Occipital lobe (tissue), 2 donors: ENCODE measurements around the gene P3R3URF. TPM values are rescaled to one million over a fixed set of nuclear protein-coding genes. Genes with fewer than 3 reads are reported as not detected.
A peak's percentile ranks its signal among the peaks of the same experiment; 100 is the strongest.

Experiments
- DNase-seq: peaks from one replicate; lab custom pipeline; 2025; lab: John Stamatoyannopoulos, UW
- total RNA-seq: library from RNA; depleted of rRNA; stranded (reverse); fragments of >200 nt; gene quantifications from one replicate; pipeline ENCODE4 v1.2.3, GENCODE V29; 2014

Gene P3R3URF
- total RNA-seq, 1 donor from 2014 or later = not detected

DNA sequence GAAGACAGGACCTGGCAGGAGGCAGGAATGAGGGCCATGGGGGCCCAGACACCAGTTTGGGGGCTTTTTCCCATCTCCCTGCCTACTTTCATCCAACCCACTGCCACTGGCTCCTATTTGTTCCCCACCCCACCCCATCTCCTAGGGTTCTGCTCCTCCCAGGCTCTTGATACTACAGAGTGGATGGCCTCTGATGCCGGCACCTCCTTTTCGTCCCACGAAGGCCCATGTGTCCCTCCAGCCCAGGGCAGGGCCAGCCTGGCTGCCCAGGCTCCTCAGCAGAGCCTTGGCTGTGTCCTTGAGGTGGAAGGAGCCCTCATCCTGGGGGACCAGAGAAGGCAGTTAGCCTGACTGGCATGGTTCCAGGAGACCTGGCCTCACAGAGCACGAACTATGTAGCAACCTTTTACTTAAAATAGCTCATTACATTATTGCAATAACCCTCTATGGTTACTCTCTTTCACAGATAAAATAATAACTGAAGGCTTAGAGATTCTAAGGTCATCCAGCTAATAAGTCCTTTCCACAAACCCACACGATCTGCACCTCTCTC, 18.4 kb upstream of the P3R3URF start:
- DNase-seq = no peak

DNA sequence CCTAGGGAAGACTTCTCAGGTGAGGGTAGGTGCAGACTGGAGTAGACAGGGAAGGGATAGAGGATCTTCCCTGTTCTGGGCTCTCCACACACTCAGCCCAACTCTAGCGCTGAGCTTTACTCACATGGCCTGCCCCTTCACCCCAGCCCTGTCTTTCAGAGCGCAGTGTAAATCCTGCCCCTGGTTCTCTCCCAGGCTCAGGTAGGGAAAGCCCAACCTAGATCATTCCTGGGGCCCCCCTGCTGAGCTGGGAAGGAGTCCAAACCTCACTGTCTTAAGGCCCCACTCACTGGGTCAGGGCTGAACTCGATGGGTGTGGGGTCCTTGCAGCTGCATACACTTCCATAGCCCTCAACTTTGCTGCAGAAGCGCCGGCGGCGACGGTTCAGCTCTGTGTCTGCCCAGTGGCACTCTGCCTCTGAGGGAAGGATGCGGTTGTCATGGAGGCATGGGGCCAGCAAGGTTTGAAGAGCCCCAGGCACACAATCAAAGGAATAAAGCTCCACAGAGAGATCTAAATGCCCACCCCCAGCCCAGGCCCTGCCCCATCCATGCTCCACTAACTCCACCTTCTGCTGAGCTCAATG, 17.8 kb upstream of the P3R3URF start:
- DNase-seq = no peak

DNA sequence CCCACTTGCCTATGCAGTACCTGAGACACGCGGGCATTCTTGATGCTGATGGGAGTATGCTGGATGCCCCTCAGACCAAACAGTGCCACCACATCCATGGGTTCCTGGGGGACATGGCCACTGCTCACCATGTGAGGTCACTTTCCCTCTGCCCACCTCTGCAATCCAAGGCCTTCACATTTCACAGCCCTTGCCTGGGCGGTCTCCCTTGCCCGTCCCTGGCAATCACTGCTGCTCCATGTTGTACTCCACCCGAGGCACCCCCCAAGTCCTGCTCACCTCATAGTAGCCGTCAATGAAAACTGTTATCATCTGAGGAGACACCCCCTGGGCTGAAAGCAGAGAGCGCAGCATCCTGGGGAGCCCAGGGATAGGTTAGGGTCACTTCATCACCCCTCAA, 17.0 kb upstream of the P3R3URF start:
- no peak for DNase-seq

GRCh38 chr1:46192171-46192570, 15.9 kb upstream of the P3R3URF start:
- no peak for DNase-seq

GRCh38 chr1:46191033-46191701, 14.9 kb upstream of the P3R3URF start:
- DNase-seq = no peak

DNA sequence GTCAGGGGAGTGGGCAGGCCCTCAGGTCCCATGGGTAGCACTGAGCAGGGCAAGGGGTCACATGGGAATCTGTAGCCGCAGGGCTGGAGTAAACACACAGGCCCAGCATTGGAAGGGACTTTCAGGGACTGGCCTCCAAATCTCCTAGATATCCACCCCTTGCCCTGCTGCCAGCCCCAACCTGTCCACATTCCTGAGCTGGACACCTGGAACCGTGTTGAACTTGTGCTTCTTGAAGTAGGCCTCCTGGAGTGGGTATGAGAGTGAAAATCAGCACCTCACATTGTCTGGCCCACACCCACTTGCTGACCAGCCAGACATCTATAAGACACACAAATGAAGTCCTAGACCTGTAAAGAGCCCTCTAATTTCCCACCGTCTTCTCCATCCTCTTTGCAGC, 14.3 kb upstream of the P3R3URF start:
- no peak for DNase-seq

- DNase-seq = no peak
Observed at GRCh38 chr1:46188295-46189030, 12.2 kb upstream of the P3R3URF start.

DNA sequence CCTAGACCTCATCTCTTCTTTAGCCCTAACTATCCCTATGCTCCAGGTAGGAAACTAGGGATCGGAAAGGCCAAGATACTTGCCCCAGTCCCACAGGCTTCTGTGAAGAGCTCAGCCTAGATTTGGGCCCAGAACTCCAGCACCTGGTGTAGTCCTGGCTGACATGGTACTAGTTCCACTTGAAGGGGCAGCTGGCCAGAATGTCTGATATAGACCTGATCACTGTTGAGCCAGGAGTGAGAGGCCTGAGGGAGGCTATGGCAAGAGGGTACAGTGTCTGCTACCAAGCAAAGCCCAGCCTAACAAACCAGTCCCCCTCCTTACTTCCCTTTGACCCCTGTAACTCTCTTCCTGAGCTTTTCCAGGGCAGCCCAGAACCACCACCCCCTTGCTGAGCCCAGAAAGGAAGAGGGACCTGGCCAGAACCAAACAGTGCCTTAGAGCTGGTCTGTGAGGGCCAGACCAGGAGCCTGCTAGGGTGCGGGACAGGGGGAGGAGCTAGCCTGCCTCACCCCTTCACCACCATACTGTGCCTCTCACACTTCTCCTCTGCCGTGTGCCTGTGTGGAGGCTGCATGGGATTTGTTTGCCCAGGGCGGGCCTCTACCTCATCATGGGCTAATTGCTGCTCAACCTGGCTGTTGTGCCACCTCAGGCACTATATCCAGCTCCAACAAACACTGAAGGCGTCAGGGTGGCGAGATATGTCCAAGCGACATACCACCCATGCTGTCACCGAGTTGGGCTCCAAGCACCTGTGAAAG, 11.0 kb upstream of the P3R3URF start:
- no peak for DNase-seq

DNA sequence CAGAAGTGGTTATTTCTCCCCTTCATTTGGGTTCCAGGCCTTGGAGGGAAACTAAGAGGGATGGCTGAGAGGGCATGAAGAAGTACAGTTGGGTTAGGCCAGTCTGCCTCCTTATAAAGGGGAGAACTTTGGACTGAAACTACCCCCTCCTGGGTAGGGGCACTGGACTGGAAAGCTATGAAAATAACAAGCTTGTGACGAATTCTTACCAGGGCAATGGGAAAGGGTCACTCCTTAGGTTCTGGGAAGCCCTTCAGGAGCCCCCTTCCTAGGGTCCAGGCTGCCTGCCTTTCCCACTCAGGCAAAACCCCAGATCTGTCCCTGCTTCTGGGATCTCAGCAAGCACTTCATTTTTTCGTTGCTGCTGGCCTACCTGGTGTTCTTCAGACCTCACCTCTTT, 9.8 kb upstream of the P3R3URF start:
- no peak for DNase-seq

DNA sequence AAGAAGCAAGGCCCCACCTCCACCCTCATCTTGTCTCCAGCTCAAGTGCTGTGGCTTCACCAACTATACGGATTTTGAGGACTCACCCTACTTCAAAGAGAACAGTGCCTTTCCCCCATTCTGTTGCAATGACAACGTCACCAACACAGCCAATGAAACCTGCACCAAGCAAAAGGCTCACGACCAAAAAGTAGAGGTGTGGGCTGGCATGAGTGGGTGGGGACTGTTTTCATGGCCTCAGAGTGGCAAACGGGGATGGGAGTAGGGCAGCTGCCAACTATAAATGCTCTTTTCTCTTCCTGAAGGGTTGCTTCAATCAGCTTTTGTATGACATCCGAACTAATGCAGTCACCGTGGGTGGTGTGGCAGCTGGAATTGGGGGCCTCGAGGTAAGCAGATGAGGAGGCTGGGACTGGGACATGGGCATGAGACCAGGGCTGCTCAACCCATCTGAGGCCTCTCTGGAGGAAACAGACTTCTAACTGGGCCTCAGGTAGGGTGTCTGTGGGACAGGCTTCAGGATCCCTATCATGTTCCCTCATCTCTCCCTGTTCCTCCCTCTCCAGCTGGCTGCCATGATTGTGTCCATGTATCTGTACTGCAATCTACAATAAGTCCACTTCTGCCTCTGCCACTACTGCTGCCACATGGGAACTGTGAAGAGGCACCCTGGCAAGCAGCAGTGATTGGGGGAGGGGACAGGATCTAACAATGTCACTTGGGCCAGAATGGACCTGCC, 8.8 kb upstream of the P3R3URF start:
- DNase-seq = no peak

DNA sequence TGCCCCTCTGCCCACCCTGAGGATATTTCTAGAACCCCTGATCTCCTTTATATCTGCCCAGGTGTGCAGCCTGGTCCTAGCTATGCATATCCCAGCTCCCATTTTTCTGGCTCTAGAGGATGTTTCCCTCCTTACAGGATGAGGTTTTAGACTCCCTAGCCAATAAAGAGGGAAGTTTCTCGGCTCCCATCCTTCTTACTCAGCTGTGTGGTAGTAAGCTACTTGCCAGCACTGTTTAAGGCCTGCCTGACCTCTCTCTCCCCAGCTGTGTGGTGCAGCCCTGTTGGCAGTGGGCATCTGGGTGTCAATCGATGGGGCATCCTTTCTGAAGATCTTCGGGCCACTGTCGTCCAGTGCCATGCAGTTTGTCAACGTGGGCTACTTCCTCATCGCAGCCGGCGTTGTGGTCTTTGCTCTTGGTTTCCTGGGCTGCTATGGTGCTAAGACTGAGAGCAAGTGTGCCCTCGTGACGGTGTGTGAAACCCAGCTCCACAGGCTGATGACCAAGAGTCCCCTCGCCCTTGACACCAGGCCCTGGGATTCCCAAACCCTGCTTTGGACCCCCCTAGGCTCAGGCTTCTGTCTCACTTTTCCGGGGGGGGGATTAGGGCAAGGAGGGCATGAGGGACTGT, 7.8 kb upstream of the P3R3URF start:
- DNase-seq = no peak

GRCh38 chr1:46183079-46183847, 7.0 kb upstream of the P3R3URF start:
- DNase-seq = peak; percentile 39

DNA sequence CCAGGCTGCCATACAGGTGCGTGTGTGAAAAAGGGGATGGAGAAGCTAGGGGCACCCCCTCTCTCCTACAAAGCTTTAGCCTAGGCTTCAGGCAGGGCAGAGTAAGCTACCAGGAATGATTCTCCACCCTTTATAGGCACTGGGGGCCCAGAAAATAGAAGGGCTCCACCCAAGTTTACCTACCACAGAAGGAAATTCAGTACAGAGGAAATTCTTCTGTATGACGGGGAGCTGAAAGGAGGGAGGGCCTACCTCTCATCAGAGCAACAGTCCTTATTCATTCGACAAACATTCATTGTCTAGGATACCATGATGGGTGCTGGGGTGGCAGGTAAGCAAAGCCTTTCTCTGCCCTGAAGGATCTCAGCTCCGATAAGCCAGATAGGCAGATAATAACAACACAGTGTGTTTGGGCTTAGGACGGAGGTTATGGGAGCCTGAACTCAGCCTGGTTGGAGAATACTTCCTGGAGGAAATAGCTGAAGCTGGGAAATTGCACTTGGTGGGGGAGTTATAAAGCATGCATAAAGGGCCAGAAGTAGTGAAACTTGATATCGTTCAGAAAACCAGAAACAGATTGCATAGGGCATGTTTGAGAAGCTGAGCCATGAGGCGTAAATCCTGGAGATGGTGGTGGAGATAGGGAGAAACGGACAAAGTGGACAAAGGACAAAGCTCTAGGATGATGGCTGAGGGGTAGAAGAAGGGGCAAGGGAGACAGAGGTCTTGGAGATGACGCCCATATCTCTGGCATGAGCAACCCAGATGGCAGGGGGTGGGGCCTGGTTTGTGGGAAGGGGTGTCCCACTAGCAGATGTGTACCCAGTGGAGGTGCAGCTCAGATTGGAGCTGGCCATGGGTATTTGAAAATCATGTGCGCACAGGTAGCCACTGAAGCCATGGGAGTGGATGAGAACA, 5.3 kb upstream of the P3R3URF start:
- DNase-seq = no peak

- DNase-seq = no peak
Observed at GRCh38 chr1:46180082-46180616, 3.9 kb upstream of the P3R3URF start.

GRCh38 chr1:46179138-46180081, 3.1 kb upstream of the P3R3URF start:
- DNase-seq = peak; percentile 74

DNA sequence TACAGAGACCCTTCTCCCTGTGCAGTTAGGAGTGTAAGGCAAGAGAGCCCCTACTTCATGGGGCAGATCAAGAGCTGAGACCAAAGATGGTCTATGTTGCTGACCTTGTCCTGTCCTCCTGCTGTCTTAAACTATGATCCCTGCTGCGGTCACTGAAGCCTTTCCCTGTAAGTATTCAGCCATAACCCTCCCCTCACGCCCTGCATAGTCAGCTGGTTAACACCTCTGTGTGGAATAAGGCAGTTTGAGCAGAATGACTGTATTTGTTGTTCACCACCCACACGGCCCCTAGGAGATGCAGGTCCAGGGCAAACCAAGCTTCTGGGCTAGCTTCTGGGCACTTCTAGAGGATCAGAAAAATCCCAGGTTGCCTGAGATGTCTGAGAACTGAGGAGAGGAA, 1.0 kb downstream of the P3R3URF start:
- peak; percentile 35 for DNase-seq
